CMK (cell line): ENCODE results near the gene MYH9.

Experiments
- DNase-seq: peaks from one replicate; pipeline ENCODE4 v3.0.0-alpha.2; 2010; ENCODE audit warnings: low read depth

MYH9 gene

DNA sequence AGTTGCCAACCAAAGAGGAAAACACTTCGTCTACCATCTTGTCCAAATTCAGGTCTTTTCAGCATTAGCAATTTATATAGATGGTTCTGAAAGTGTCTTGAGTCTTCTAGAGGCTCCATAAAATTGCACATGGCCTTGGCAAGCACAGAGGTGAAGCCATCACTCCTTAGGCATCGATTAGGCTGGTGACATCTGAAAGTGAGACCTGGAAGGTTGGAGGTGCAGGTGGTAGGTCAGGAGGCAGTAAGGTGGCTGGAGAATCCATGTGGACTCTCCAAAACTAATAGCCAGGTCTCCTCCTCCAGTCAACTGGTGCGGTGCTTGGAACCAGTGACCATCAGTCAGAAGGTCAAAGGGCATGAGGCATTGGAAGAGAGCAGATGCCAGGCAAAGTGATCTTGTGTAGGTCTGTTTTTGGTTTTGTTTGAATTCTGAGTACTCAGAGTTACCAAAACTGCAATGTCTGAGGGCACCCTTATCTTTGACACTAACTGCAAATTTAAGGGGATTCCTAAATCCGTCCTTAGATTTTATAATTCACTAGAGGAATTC is 141.9 kb downstream of the MYH9 start:
- no peak for DNase-seq

DNA sequence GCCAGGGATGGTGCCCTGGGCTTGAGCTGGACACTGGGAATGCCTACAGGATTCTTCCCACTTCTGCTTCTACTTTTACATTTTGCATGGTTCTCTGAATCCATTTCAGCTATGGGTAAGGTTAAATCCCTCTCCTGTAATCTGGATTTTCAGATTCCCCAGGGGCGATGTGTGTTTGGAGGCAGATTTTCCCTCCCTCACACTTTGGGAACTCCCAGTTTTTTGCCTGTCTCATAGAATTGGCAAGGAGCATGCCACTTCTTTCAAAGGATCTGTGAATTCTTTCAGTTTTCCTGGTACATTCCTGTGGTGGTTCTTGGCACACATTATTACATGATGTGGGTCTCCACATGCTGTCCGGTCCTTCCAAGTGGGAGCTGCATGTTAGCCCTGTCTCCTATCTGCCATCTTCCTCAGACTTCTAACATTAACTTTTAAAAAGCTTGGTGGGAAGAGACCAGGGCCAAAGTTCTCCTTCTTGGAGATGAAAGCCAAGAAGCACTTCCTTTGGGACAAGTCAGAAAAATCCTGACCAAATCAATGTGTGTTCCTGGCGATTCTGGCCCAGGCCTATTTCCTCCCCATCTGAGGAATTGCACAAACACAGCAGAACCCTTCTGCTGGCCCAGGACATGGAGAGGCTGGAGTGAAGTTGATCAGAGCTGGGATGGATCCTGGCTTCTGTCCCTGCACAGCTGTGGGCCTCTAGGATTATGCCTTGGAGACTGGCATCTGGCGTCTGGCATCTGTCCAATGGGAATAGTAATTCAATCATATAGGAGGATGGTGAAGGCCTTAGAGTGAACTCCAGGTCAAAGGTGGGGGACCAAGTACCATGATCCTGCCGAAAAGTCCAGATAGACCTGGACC is 143.0 kb downstream of the MYH9 start:
- no peak for DNase-seq

DNA sequence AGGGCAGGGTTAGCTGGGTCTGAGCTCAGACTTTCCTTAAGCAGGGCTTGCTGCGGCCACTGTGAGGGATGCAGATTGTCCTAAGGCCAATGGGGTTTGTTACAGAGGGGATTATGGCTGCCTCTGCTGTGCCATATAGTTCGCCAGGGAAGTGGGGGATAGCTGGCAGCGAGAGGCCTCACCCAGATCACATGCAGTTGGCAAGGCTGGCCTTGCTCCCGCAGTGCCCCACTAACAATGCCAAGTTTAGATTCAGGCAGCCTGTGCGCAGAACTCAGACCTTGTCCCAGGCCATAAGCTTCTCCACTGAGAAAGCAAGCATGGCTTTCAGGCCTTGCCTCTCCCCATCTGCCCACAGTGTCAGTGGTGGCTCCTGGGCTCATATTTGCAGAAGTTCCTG is 143.8 kb downstream of the MYH9 start:
- DNase-seq, result no peak

DNA sequence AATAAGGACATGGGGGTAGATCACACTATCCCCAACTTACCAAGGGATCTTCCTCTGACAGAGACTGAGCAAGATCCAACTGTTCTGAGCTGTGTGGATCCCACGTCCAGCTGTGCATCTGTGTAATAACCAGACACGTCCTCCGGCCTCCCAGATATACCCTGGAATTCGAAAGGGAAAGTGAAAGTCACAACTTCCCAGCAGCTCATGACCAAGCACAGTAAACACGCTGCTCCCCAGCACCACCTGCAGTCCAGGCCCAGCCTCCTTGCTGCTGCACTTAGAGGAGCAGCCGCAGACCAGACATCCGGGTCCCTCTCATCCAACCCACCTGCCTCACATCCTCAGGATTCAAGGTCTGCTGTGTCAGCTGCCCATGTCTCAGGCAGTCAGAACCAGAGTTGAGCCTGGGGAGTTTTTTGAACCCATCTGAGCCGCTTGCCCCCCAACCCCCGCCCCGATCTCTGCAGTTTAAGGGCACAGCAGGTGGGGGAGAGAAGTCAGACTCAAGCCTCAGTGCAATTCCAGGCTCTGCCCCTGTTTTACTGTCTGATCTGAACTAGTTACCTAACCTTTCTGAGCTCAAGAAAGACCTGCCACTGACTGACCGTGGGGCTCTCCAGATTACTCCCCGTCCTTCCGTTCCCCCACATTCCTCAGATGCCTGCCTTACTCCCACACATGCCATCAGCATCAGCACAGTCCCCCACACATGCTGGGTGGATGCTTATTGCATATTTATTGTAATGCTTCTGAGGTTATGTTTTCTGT is 148.2 kb downstream of the MYH9 start, which contains the start of gene APOL2:
Gene APOL2 (minus strand): TSS at position 127 of the 771 bp plus-strand sequence. CDS start 6,365 bp downstream, outside the sequence.
- DNase-seq, result peak; percentile 57

DNA sequence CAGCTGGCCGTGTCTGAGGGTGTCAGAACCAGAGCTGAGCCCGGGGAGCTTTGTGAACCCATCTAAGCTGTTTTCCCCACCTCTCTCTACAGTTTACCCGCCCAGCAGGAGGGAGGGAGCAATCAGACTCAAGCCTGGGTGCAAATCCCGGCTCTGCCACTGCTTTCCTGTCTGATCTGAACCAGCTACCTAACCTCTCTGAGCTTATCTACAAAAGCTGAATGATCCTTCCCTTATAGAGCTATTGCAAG is 148.7 kb downstream of the MYH9 start:
- no peak for DNase-seq

DNA sequence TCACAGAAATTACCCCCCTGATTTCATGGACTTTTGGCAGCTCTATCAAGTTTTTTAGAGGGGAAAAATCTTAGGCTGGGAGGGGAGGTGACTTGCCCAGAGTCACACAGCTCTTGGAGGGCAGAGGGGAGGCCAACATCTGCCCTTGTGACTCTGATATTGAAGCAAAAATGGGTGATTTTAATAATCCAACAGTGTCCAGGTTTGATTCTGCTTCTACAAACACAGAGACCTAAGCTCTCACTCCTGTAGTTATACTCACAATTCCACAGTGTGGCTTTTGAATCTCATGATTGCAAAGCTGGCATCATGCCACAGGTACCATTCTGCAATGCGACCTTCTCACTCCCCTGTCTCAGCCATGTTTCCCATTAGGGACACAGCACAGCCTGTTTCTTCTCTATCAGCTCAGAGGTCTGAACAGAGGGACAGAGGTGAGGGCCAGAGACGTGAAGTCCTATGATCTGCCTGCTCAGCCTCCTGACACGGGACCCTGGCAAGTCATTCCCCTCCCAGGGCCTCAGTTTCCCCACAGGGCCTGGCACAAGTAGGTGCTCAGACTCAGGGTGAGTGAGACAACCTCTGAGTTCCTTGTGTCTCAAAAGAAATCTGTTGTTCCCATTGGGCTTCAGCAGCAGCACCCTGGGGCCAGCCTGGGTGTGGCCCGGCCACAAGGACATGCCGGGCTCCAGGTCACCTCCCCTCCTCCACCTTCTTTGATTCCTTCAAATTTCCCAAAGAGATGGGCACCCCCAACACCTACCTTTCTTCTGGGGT is 149.2 kb downstream of the MYH9 start:
- no peak for DNase-seq

DNA sequence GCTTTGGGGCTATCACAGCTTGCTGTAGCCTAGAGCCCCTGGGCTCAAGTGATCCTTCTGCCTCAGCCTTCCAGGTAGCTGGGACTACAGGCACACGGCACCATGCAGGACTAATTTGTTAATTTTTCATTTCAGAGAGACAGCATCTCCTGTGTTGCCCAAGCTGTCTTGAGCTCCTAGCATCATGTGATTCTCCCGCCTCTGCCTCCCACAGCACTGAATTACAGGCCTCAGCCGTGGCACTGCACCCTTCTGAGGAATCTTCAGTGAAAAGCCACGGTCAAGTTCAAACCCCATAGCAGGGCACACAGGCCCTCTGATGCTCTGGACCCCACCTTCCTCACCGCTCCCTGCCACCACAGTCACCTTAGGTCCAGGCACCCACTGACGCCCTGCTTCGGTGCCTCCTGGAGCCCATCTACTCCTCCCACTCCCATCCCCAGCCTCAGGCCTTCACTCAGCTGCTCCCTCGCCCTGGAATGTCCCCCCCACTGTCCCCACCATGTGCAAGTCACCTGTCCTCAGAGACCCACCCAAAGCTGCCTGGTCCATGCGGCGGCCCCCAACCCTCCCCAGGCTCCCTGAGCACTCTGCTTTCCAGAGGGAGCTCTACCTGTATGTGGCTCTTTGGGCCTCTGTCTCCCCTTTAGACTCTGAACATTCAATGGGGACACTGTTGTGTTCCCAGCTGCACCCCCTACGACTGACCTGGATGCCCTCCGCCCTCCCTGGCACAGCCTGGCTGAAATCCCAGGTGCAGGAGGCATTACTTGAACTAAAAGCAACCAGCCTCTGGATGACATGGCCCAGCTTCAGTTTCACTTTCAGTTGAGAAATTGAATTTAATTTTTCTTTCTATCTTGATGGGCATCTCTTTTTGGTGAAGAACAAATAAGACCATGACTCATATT is 150.1 kb downstream of the MYH9 start:
- DNase-seq, result no peak

DNA sequence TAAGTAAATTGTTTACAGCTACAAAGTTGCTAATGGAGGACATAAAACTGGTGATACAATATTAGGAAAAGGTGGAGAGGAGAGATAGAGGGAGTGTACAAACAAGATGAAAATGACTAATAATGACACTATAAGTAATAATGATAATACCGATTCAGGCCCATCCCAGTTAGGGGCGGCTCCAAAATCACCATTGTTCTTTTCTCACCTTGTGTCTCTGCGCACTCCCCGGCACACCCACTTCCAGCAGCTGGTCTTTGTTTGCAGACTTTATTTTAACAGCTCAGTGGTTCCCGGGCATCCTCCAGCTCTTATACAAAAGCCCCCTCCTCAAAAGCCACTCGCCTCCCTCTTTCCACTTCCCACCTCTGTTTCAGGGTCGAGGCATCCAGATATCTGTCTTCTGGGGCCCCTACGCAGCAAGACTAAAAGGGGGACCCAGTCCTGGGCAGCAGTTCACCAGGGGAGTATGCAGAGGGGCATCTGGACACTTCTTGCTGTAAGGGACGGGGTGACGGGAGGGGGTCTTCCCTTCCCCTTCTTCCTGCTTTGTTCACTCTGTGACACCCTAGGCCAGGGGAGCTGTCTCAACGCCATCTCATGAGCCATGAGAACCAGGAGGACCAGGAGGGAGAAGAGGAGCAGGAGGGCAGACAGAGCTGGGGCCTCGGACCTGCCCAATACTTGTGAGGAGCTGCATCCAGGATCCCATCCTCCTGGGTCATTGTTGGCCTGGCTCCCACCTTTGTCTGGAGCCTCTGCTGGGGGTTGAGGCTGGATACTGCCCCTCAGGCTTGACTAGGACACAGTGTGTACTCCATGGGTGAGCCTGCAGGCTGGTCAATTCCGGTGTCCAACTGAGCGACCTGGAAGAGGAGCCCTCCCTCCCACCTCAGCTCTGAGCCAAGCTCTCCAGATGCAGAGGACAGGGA is 151.1 kb downstream of the MYH9 start:
- DNase-seq, result no peak

DNA sequence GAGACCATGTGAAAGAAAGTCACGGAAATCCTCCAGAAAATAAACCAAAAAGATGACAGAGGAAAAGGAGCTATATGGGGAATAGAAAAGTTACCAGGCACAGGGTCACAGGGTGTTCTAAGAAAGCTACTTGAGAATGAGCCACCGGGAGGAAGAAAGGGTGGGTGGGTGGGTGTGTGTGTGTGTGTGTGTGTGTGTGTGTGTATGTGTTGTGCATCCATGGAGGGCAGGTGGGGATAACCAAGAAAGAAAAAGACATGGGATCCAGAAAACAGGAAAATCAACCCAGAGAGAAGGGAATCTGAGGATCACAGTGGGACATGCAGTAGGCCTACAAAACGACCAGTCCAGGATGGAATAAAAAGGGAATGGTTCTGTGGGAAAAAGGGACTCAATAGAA is 152.2 kb downstream of the MYH9 start:
- no peak for DNase-seq

DNA sequence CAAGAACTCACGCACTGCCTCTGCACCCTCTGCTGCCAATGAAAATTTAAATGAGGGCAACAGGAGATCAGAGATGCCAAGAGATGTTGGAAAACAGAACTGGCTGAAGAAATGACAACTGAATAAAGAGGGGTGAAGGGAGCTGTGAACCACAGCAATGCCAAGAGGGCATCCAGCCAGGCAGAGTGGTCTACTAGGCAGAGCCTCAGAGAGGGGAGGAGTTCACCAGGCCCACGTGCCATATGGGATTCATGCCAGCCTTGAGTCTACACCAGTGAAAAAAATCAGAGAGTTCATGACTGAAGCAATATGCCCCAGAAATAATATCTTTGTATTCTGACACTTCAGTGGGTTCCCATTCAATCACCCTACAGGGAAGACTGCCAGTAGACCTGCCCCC is 152.8 kb downstream of the MYH9 start:
- DNase-seq, result no peak

DNA sequence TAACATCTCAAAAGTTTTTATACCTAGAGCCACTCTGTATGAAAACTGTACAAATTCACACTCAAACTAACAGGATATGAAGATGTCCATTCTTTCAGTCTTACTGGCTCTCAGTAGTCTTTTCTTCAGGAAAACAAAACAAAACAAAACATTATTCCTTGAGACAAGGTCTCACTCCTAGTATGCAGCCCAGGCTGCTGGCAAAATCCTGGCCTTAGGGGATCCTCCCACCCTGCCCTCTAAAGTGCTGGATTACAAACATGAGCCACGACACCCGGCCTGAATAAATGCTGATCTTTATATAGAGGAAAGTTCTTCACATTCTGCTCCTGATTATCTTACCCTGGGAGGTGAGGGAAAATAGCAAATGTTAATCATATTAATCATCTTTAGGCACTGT is 153.6 kb downstream of the MYH9 start:
- no peak for DNase-seq

DNA sequence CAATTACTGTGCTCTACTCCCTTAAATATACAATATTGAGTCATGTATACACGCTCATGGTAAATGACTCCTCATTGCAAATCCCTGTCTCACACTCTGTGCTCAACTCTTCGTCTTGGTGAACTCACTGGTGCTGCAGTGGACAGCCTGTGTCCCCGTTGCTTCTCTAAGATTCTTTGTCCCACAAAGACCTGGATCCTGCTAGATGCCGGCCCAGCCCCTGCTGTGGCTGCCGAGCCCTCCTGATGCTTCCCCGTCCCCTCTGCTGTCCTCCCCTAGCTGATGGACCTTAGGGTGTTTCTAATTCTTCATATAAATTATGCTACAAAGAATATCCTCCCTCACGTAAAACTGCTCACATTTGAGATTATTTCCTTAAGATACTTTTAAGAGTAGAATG is 154.0 kb downstream of the MYH9 start:
- no peak for DNase-seq

DNA sequence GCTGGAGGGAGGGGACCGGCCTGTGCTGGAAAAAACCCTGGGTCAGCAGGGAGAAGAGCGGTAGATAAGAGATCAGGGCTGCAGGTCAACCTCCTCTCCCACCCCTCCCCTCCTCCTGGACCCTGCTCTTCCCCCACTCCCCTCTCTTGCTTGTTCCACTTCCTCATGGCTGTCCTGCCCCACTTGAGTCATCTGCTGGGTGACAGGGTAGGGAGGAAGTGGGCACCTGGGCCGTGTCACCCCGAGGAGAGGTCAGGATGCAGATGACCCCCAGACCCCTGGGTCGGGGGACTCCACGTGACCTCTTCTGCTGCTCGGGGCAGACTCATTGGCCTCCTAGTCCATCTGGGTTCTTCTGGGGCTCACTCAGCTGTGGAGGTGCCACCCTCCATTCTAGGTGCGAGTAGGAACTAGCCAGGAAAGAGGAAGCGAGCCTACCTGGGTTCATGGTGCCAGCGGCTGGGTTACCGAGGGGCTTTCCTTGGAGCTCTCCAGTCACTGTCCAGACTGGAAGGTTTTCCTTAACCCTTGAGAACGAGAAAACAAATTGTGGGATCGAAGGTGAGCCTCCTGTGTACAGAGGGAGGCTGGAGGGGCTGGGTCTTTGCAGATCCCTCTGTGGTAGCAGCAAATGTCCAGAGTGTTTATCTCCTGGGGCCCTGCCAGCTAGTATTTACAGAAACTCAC is 154.9 kb downstream of the MYH9 start:
- DNase-seq, result no peak
